ENCODE measurements around the gene MMGT1. TPM values are rescaled to one million over a fixed set of nuclear protein-coding genes. Genes with fewer than 3 reads are reported as not detected.

Gene MMGT1
- polyA plus RNA-seq (2013, experiment 1 of 2) = 23.4 TPM
- polyA plus RNA-seq (2013, experiment 2 of 2) = 23.8 TPM

DNA sequence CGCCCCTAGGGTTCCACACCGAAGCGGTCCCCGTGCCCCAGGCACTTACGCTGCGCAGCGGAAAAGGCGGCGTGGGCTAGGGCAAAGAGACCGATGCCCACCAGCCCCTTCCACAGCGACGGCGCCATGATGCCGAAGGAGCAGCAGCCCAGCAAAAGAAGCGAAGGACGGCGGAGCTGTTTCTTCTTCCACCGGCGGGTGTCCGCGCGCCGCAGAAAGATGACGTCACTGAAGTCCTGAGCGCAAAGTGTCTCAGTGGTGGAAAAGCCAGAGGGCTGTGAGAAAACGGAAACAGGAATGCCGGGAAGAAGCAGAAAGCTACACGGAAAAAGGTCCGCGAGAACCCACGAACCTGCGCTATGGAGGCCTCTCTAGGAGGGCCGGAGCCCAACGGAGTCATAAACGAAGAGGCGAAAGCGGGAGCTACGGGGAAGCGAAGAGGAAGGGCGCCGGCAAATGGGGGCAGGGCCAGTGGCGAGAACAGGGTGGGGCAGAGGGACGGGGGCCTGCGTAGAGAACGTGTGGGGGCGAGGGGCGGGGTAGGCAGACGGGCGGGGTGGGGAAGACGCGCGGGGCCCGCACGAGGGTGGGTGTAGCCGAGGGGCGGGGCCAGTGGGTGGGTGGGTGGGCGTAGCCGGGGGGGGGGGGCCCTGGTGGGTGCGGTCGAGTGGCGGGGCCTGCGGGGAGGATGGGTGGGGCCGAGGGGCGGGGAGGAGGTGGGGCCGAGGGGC lies at the start of gene MMGT1:
TSS of gene MMGT1 (minus strand) at position 441 of the 731 bp plus-strand sequence. CDS start at position 128, 313 bp downstream.
- Histone ChIP-seq H3K4me3 (ENCODE audit: insufficient read depth in 1 of 2, low read depth in 1 of 2, low read length in 2 of 2) (peak within 1 kb of the TSS; percentile 83 to 93), H2BK12ac (ENCODE audit: low read length in 2 of 2) (peak within 1 kb of the TSS in 1 of 2 experiments; percentile 55), H3K18ac (ENCODE audit: low read depth in 1 of 2, low read length in 2 of 2) (peak within 1 kb of the TSS; percentile 69 to 96), H3K4ac (ENCODE audit: low read depth in 1 of 2, low read length in 2 of 2) (peak within 1 kb of the TSS; percentile 35 to 49), H3K4me2 (ENCODE audit: low read length, poor library complexity, severe bottlenecking) (peak within 1 kb of the TSS; percentile 78), H4K91ac (ENCODE audit: low read length) (peak within 1 kb of the TSS; percentile 43), H2AK5ac (ENCODE audit: low read length, severe bottlenecking) (no peak within 1 kb of the TSS), H3K9ac (ENCODE audit: low read length) (peak within 1 kb of the TSS; percentile 91), H4K8ac (ENCODE audit: low read length) (peak within 1 kb of the TSS; percentile 75), H3K23ac (ENCODE audit: low read length in 2 of 2) (no peak within 1 kb of the TSS), H3K27ac (ENCODE audit: low read length, poor library complexity, severe bottlenecking) (peak within 1 kb of the TSS; percentile 90), H3K14ac (ENCODE audit: low read length in 2 of 2) (peak within 1 kb of the TSS in 1 of 2 experiments; percentile 81), H2BK120ac (ENCODE audit: low read depth, low read length) (no peak within 1 kb of the TSS), H3K4me1 (ENCODE audit: control insufficient read depth, insufficient read depth, low read depth, low read length) (no peaks in the 10 kb centered on the region), H2BK5ac (ENCODE audit: low read depth, low read length, poor library complexity, severe bottlenecking) (peak within 1 kb of the TSS; percentile 25), H3K36me3 (ENCODE audit: control insufficient read depth in 1 of 2, insufficient read depth in 2 of 2, low read depth in 1 of 2, low read length in 2 of 2) (peaks cover 0 to 2% of the 10 kb centered on the region in 2 experiments), H2BK15ac (ENCODE audit: low read depth, poor library complexity, severe bottlenecking) (no peak within 1 kb of the TSS), H3K9me3 (ENCODE audit: control insufficient read depth, low read length) (no peaks in the 10 kb centered on the region), H3K27me3 (ENCODE audit: control insufficient read depth in 1 of 2, insufficient read depth in 1 of 2, low read length in 2 of 2) (no peaks in the 10 kb centered on the region), H2AFZ (ENCODE audit: low read depth, low read length) (peak within 1 kb of the TSS; percentile 91), H3K79me1 (replicated peaks; ENCODE audit: low read length, poor library complexity, severe bottlenecking) (no peaks in the 10 kb centered on the region)
- DNase-seq = peak; percentile 88
- WGBS = 0% methylated on average over 35 of the region's 65 CpGs

DNA sequence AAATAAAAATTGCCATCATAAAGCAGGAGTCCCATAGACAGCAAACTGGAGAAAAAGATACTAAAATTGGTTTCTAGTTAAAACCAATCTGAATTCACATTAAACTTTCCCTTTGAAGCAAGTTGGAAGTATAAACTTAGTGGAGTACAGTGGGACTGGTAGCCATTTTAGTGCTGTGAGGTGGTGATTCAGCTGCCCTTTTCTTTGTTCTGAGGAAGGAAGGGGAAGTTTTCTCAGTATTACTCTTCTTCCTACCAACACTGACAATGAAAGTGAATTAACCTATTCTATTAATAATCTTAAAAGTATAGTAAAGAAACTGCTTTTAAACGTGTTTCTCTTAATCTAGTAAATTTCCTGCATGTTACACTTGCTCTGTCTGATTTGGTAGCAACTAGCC lies 48.1 kb upstream of the MMGT1 start:
- Histone ChIP-seq H3K4me3 (ENCODE audit: insufficient read depth in 1 of 2, low read depth in 1 of 2, low read length in 2 of 2) (no peak overlapping the region), H3K9me3 (ENCODE audit: control insufficient read depth, low read length) (no peaks in the 10 kb centered on the region), H3K27ac (ENCODE audit: low read length, poor library complexity, severe bottlenecking) (no peak overlapping the region), H3K4me2 (ENCODE audit: low read length, poor library complexity, severe bottlenecking) (no peak overlapping the region), H3K27me3 (ENCODE audit: control insufficient read depth in 1 of 2, insufficient read depth in 1 of 2, low read length in 2 of 2) (peaks cover 0 to 10% of the 10 kb centered on the region in 2 experiments), H3K23ac (ENCODE audit: low read length in 2 of 2) (no peak overlapping the region), H2BK120ac (ENCODE audit: low read depth, low read length) (no peak overlapping the region), H4K8ac (ENCODE audit: low read length) (no peak overlapping the region), H3K14ac (ENCODE audit: low read length in 2 of 2) (no peak overlapping the region), H3K18ac (ENCODE audit: low read depth in 1 of 2, low read length in 2 of 2) (no peak overlapping the region), H3K4me1 (ENCODE audit: control insufficient read depth, insufficient read depth, low read depth, low read length) (no peaks in the 10 kb centered on the region), H2BK12ac (ENCODE audit: low read length in 2 of 2) (no peak overlapping the region), H3K4ac (ENCODE audit: low read depth in 1 of 2, low read length in 2 of 2) (no peak overlapping the region), H3K36me3 (ENCODE audit: control insufficient read depth in 1 of 2, insufficient read depth in 2 of 2, low read depth in 1 of 2, low read length in 2 of 2) (peaks cover 3 to 13% of the 10 kb centered on the region in 2 experiments), H3K9ac (ENCODE audit: low read length) (no peak overlapping the region), H2BK15ac (ENCODE audit: low read depth, poor library complexity, severe bottlenecking) (no peak overlapping the region), H2BK5ac (ENCODE audit: low read depth, low read length, poor library complexity, severe bottlenecking) (no peak overlapping the region), H3K79me1 (replicated peaks; ENCODE audit: low read length, poor library complexity, severe bottlenecking) (no peaks in the 10 kb centered on the region), H2AFZ (ENCODE audit: low read depth, low read length) (no peak overlapping the region), H4K91ac (ENCODE audit: low read length) (no peak overlapping the region), H2AK5ac (ENCODE audit: low read length, severe bottlenecking) (no peak overlapping the region)
- no CpG with 5 or more reads among the region's 1 CpG for WGBS
- DNase-seq = no peak

DNA sequence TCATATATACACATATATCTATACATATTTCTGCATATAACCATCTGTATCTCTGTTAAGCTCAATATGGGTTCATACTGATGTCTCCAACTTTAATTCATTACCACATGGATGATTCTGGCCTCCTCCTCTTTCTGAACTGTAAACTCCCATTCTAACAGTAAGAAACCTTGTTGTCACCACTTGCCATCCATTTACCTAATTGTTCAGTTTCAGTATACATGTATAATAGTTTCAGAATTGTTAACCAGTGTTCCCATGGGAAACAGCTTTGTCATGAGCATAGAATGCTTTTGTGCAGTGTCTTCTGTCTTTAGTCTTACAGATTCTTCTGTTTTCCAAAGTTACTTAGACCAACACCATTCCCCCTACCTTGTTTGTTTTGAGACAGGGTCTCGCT lies 47.4 kb upstream of the MMGT1 start:
- Histone ChIP-seq H3K79me1 (replicated peaks; ENCODE audit: low read length, poor library complexity, severe bottlenecking) (no peaks in the 10 kb centered on the region), H3K27ac (ENCODE audit: low read length, poor library complexity, severe bottlenecking) (no peak overlapping the region), H2AK5ac (ENCODE audit: low read length, severe bottlenecking) (no peak overlapping the region), H2BK120ac (ENCODE audit: low read depth, low read length) (no peak overlapping the region), H3K14ac (ENCODE audit: low read length in 2 of 2) (no peak overlapping the region), H3K18ac (ENCODE audit: low read depth in 1 of 2, low read length in 2 of 2) (no peak overlapping the region), H3K4me1 (ENCODE audit: control insufficient read depth, insufficient read depth, low read depth, low read length) (no peaks in the 10 kb centered on the region), H4K8ac (ENCODE audit: low read length) (no peak overlapping the region), H4K91ac (ENCODE audit: low read length) (no peak overlapping the region), H3K9me3 (ENCODE audit: control insufficient read depth, low read length) (no peaks in the 10 kb centered on the region), H3K4me2 (ENCODE audit: low read length, poor library complexity, severe bottlenecking) (no peak overlapping the region), H3K36me3 (ENCODE audit: control insufficient read depth in 1 of 2, insufficient read depth in 2 of 2, low read depth in 1 of 2, low read length in 2 of 2) (peaks cover 3 to 15% of the 10 kb centered on the region in 2 experiments), H3K4ac (ENCODE audit: low read depth in 1 of 2, low read length in 2 of 2) (no peak overlapping the region), H3K4me3 (ENCODE audit: insufficient read depth in 1 of 2, low read depth in 1 of 2, low read length in 2 of 2) (no peak overlapping the region), H3K23ac (ENCODE audit: low read length in 2 of 2) (no peak overlapping the region), H2BK15ac (ENCODE audit: low read depth, poor library complexity, severe bottlenecking) (no peak overlapping the region), H3K27me3 (ENCODE audit: control insufficient read depth in 1 of 2, insufficient read depth in 1 of 2, low read length in 2 of 2) (peaks cover 0 to 13% of the 10 kb centered on the region in 2 experiments), H3K9ac (ENCODE audit: low read length) (no peak overlapping the region), H2BK5ac (ENCODE audit: low read depth, low read length, poor library complexity, severe bottlenecking) (no peak overlapping the region), H2BK12ac (ENCODE audit: low read length in 2 of 2) (no peak overlapping the region), H2AFZ (ENCODE audit: low read depth, low read length) (no peak overlapping the region)
- WGBS = 100% methylated on average over 1 of the region's 1 CpG
- DNase-seq = no peak

DNA sequence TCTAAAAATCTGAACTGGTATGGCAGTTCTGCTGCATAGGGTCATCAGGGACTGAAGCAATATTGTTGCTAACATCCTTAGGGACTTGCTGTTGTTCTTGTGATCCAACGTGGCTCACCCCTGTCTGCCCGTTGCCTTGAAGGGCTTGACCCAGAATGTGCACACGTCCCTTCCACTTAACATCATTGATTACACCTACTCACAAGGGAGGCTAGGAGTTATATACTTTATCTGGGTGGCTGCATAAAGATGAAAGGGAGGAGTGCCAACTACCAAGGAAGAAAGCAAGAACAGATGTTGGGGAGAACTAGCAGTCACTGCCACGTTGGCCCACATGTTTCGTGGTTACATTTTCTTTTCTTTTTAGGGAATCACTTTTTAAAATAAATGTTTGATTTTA lies 45.4 kb upstream of the MMGT1 start:
- Histone ChIP-seq H3K14ac (ENCODE audit: low read length in 2 of 2) (no peak overlapping the region), H3K4me1 (ENCODE audit: control insufficient read depth, insufficient read depth, low read depth, low read length) (no peaks in the 10 kb centered on the region), H3K79me1 (replicated peaks; ENCODE audit: low read length, poor library complexity, severe bottlenecking) (no peaks in the 10 kb centered on the region), H3K4ac (ENCODE audit: low read depth in 1 of 2, low read length in 2 of 2) (no peak overlapping the region), H3K27me3 (ENCODE audit: control insufficient read depth in 1 of 2, insufficient read depth in 1 of 2, low read length in 2 of 2) (peaks cover 0 to 13% of the 10 kb centered on the region in 2 experiments), H2AK5ac (ENCODE audit: low read length, severe bottlenecking) (no peak overlapping the region), H3K9ac (ENCODE audit: low read length) (no peak overlapping the region), H4K91ac (ENCODE audit: low read length) (no peak overlapping the region), H3K4me2 (ENCODE audit: low read length, poor library complexity, severe bottlenecking) (no peak overlapping the region), H2BK120ac (ENCODE audit: low read depth, low read length) (no peak overlapping the region), H4K8ac (ENCODE audit: low read length) (no peak overlapping the region), H3K18ac (ENCODE audit: low read depth in 1 of 2, low read length in 2 of 2) (no peak overlapping the region), H3K23ac (ENCODE audit: low read length in 2 of 2) (no peak overlapping the region), H3K4me3 (ENCODE audit: insufficient read depth in 1 of 2, low read depth in 1 of 2, low read length in 2 of 2) (no peak overlapping the region), H3K36me3 (ENCODE audit: control insufficient read depth in 1 of 2, insufficient read depth in 2 of 2, low read depth in 1 of 2, low read length in 2 of 2) (peaks cover 3 to 15% of the 10 kb centered on the region in 2 experiments), H2BK15ac (ENCODE audit: low read depth, poor library complexity, severe bottlenecking) (no peak overlapping the region), H3K27ac (ENCODE audit: low read length, poor library complexity, severe bottlenecking) (no peak overlapping the region), H2AFZ (ENCODE audit: low read depth, low read length) (no peak overlapping the region), H3K9me3 (ENCODE audit: control insufficient read depth, low read length) (no peaks in the 10 kb centered on the region), H2BK12ac (ENCODE audit: low read length in 2 of 2) (no peak overlapping the region), H2BK5ac (ENCODE audit: low read depth, low read length, poor library complexity, severe bottlenecking) (no peak overlapping the region)
- no peak for DNase-seq
- no CpG with 5 or more reads among the region's 5 CpGs for WGBS

Data from mesenchymal stem cell (in vitro differentiated cells and primary cell).